GM12878 (cell line): ENCODE measurements around the gene SLC26A11. TPM values are rescaled to one million over a fixed set of nuclear protein-coding genes. Genes with fewer than 3 reads are reported as not detected.

ENCODE experiments used
- BHLHE40 ChIP-seq, 2 experiments: fragments of 450-650 bp in 1 of 2; IDR thresholded peaks; 2 replicates each; pipeline ENCODE4 v1.6.1; 2011 to 2017; ENCODE audit warnings: low read depth in 2 of 2, borderline replicate concordance in 1 of 2, improper control_type of control experiment in 1 of 2, low read length in 1 of 2, mild to moderate bottlenecking in 1 of 2
- CBFB ChIP-seq: IDR thresholded peaks from 2 replicates; pipeline ENCODE4 v1.6.1; 2016; ENCODE audit warnings: antibody characterized with exemption, low read depth
- CHD4 ChIP-seq: fragments of 200-600 bp; sonication (generic); IDR thresholded peaks from 2 replicates; pipeline ENCODE4 v1.6.1; 2016; ENCODE audit warnings: mild to moderate bottlenecking
- CREB1 ChIP-seq: IDR thresholded peaks from 2 replicates; pipeline ENCODE4 v1.6.1; 2012; ENCODE audit warnings: low read depth, mild to moderate bottlenecking, inconsistent platforms
- FOS ChIP-seq: IDR thresholded peaks from 3 replicates; pipeline ENCODE4 v1.6.1; 2011; ENCODE audit warnings: borderline replicate concordance; ENCODE audit not compliant: insufficient read length; ENCODE audit errors: extremely low read depth
- IKZF2 ChIP-seq, 2 experiments: fragments of 450-650 bp; IDR thresholded peaks; 2 replicates each; pipeline ENCODE4 v1.6.1; 2017; ENCODE audit warnings: mild to moderate bottlenecking in 2 of 2, moderate library complexity in 2 of 2
- MEF2A ChIP-seq: IDR thresholded peaks from 2 replicates; pipeline ENCODE4 v1.6.1; 2011; ENCODE audit warnings: low read depth, mild to moderate bottlenecking, low read length, moderate library complexity; ENCODE audit not compliant: insufficient read depth
- MXI1 ChIP-seq: fragments of 150-350 bp; IDR thresholded peaks from 2 replicates; pipeline ENCODE4 v1.6.1; 2011; ENCODE audit warnings: low read depth, mild to moderate bottlenecking, inconsistent platforms, low read length, improper control_type of control experiment
- MYB ChIP-seq: fragments of 150-350 bp; IDR thresholded peaks from 2 replicates; pipeline ENCODE4 v1.6.1; 2014; ENCODE audit warnings: mild to moderate bottlenecking, low read depth, low read length, borderline replicate concordance
- PAX5 ChIP-seq: IDR thresholded peaks from 2 replicates; pipeline ENCODE4 v1.6.1; 2011; ENCODE audit warnings: low read depth, low read length, borderline replicate concordance
- POLR2AphosphoS2 ChIP-seq: IDR thresholded peaks from 2 replicates; pipeline ENCODE4 v1.6.1; 2011; ENCODE audit warnings: low read depth, mild to moderate bottlenecking, low read length, improper control_type of control experiment, moderate library complexity
- POLR2AphosphoS5 ChIP-seq: IDR thresholded peaks from 2 replicates; pipeline ENCODE4 v1.6.1; 2011; ENCODE audit warnings: mild to moderate bottlenecking, low read length, inconsistent platforms
- RFX5 ChIP-seq: IDR thresholded peaks from 2 replicates; pipeline ENCODE4 v1.6.1; 2011; ENCODE audit warnings: low read depth, low read length, improper control_type of control experiment
- RUNX3 ChIP-seq: IDR thresholded peaks from 2 replicates; pipeline ENCODE4 v1.6.1; 2012; ENCODE audit warnings: low read length, inconsistent platforms
- SMC3 ChIP-seq: IDR thresholded peaks from 2 replicates; pipeline ENCODE4 v1.6.1; 2011; ENCODE audit warnings: low read length, improper control_type of control experiment, borderline replicate concordance
- TAF1 ChIP-seq: IDR thresholded peaks from 2 replicates; pipeline ENCODE4 v1.6.1; 2011; ENCODE audit warnings: mild to moderate bottlenecking, low read depth, low read length, borderline replicate concordance
- TCF12 ChIP-seq: IDR thresholded peaks from 2 replicates; pipeline ENCODE4 v1.6.1; 2011; ENCODE audit warnings: low read depth, mild to moderate bottlenecking, low read length
- polyA plus RNA-seq, 11 experiments: library from polyadenylated mRNA; depleted of rRNA in 4 of 11; unstranded in 6 of 11; stranded (reverse) in 5 of 11; fragments of >200 nt; fragmentation: Nextera tagmentation in 4 of 11; fragmentation: Illumina TruSeq in 1 of 11; extraction: Ambion mirVana in 4 of 11; extraction: Trizol in 1 of 11; gene quantifications; 1 replicate in 1 of 11; 2 replicates in 10 of 11; pipeline versions ENCODE4 v1.2.1 to v1.2.3, GENCODE V29; 2011 to 2016; ENCODE audit warnings: inconsistent platforms in 2 of 11, missing spikeins in 2 of 11, low read depth in 1 of 11
- total RNA-seq, 4 experiments: library from RNA; depleted of rRNA in 3 of 4; stranded (reverse); fragments of >200 nt in 3 of 4; fragmentation: Illumina TruSeq in 1 of 4; extraction: Trizol in 1 of 4; gene quantifications; 2 replicates each; pipeline versions ENCODE4 v1.2.1 to v1.2.3, GENCODE V29; 2013 to 2021
- TF ChIP-seq, protein P1 (sequence below): IDR thresholded peaks from 2 replicates; pipeline ENCODE4 v1.6.1; 2012; ENCODE audit warnings: low read depth, low read length, improper control_type of control experiment
- TF ChIP-seq, protein P2 (sequence below): IDR thresholded peaks from 2 replicates; pipeline ENCODE4 v1.6.1; 2011; ENCODE audit warnings: low read depth, low read length, improper control_type of control experiment, borderline replicate concordance
- TF ChIP-seq, protein P3 (sequence below): fragments of 450-650 bp; formaldehyde crosslinking; IDR thresholded peaks from 2 replicates; pipeline ENCODE4 v1.5.0; 2022; ENCODE audit warnings: mild to moderate bottlenecking, missing genetic modification characterization
- TF ChIP-seq, protein P4 (sequence below): fragments of 450-650 bp; IDR thresholded peaks from 2 replicates; pipeline ENCODE4 v1.6.1; 2016; ENCODE audit warnings: mild to moderate bottlenecking

The SLC26A11 gene
- total and polyA plus RNA-seq, 10 of the 15 experiments (the other 5 are each of a cell fraction or from before 2014, with no cell fraction given): 0.05 to 4.1 (median 1.2) TPM; not detected in 1

DNA sequence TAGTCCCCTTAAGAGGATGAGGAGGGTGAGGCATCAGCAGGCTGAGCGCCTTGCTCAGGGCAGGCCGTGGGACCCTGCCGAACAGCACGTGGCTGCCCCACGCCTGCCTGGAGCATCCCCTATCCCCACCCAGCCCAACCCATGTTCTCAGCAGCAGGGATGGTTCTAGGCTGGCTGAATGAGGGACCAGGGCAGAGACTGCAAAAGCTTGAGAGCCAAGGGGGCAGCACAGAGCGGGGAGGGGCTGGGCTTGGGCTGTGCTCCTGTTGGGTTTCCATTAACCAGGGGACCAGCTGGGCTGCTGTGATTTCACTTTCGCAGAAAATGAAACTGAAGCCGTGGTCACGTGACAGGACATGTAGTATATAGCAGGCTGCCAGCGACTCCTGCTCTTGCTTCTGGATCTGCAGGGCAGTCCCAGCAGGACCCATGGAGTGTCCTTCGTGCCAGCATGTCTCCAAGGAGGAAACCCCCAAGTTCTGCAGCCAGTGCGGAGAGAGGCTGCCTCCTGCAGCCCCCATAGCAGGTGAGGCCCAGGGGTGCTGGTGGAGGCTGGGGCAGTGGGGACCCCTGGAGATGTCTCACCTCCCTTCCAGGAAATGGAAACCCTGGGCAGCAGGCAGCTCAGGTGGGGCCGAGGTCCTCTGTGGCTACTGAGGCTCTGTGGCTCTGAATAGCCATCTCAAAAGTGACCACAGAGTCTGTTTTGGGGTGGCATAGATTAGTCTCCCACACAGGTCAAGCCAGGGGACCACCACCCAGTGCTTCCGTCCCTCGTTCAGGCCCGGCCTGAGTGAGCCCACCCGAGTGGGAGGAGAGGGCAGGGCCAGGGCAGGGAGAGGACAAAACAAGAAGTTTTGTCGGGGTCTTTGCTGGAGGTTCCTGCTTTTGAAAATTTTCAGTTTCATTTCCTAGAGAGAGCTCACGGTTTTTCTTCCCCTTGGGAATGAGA, 43.3 kb downstream of the SLC26A11 start (continued):
- TF ChIP-seq, protein P1, sequence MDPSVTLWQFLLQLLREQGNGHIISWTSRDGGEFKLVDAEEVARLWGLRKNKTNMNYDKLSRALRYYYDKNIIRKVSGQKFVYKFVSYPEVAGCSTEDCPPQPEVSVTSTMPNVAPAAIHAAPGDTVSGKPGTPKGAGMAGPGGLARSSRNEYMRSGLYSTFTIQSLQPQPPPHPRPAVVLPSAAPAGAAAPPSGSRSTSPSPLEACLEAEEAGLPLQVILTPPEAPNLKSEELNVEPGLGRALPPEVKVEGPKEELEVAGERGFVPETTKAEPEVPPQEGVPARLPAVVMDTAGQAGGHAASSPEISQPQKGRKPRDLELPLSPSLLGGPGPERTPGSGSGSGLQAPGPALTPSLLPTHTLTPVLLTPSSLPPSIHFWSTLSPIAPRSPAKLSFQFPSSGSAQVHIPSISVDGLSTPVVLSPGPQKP: peak; percentile 46; the same call in 1 of the 2 replicates
- peak; percentile 48 to 50 for TF ChIP-seq IKZF2 (IDR thresholded peaks at IDR 0.05)
- TF ChIP-seq, protein P2, sequence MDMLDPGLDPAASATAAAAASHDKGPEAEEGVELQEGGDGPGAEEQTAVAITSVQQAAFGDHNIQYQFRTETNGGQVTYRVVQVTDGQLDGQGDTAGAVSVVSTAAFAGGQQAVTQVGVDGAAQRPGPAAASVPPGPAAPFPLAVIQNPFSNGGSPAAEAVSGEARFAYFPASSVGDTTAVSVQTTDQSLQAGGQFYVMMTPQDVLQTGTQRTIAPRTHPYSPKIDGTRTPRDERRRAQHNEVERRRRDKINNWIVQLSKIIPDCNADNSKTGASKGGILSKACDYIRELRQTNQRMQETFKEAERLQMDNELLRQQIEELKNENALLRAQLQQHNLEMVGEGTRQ: peak; percentile 95
- TF ChIP-seq, protein P3, sequence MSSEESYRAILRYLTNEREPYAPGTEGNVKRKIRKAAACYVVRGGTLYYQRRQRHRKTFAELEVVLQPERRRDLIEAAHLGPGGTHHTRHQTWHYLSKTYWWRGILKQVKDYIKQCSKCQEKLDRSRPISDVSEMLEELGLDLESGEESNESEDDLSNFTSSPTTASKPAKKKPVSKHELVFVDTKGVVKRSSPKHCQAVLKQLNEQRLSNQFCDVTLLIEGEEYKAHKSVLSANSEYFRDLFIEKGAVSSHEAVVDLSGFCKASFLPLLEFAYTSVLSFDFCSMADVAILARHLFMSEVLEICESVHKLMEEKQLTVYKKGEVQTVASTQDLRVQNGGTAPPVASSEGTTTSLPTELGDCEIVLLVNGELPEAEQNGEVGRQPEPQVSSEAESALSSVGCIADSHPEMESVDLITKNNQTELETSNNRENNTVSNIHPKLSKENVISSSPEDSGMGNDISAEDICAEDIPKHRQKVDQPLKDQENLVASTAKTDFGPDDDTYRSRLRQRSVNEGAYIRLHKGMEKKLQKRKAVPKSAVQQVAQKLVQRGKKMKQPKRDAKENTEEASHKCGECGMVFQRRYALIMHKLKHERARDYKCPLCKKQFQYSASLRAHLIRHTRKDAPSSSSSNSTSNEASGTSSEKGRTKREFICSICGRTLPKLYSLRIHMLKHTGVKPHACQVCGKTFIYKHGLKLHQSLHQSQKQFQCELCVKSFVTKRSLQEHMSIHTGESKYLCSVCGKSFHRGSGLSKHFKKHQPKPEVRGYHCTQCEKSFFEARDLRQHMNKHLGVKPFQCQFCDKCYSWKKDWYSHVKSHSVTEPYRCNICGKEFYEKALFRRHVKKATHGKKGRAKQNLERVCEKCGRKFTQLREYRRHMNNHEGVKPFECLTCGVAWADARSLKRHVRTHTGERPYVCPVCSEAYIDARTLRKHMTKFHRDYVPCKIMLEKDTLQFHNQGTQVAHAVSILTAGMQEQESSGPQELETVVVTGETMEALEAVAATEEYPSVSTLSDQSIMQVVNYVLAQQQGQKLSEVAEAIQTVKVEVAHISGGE (CRISPR knock-in tag): peak; percentile 70
- peak; percentile 99 for TF ChIP-seq POLR2AphosphoS5
- TF ChIP-seq CBFB: peak; percentile 65; the same call in 1 of the 2 replicates
- no peak for TF ChIP-seq MEF2A
- TF ChIP-seq PAX5: peak; percentile 25; the same call in 1 of the 2 replicates
- peak; percentile 94 to 97 for TF ChIP-seq BHLHE40 (IDR thresholded peaks at IDR 0.05; ENCODE audit: borderline replicate concordance in 1 of 2, low read depth in 2 of 2, low read length in 1 of 2)
- TF ChIP-seq RUNX3: peak; percentile 55
- TF ChIP-seq TAF1: peak; percentile 81; the same call in 1 of the 2 replicates
- TF ChIP-seq POLR2AphosphoS2: peak; percentile 84
- peak; percentile 37; the same call in 1 of the 2 replicates for TF ChIP-seq CREB1
- peak; percentile 36; the same call in 1 of the 2 replicates for TF ChIP-seq RFX5
- peak; percentile 92; the same call in 1 of the 2 replicates for TF ChIP-seq TCF12
- TF ChIP-seq, protein P4, sequence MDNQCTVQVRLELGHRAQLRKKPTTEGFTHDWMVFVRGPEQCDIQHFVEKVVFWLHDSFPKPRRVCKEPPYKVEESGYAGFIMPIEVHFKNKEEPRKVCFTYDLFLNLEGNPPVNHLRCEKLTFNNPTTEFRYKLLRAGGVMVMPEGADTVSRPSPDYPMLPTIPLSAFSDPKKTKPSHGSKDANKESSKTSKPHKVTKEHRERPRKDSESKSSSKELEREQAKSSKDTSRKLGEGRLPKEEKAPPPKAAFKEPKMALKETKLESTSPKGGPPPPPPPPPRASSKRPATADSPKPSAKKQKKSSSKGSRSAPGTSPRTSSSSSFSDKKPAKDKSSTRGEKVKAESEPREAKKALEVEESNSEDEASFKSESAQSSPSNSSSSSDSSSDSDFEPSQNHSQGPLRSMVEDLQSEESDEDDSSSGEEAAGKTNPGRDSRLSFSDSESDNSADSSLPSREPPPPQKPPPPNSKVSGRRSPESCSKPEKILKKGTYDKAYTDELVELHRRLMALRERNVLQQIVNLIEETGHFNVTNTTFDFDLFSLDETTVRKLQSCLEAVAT: peak; percentile 82
- TF ChIP-seq MXI1: peak; percentile 94
- TF ChIP-seq MYB: no peak
- peak; percentile 19; the same call in 1 of the 2 replicates for TF ChIP-seq SMC3
- peak; percentile 12 for TF ChIP-seq FOS
- TF ChIP-seq CHD4: no peak
- TF ChIP-seq, all 136 proteins: peak for 59
